Measurements from ENCODE around the gene BFSP1. TPM values are rescaled to one million over a fixed set of nuclear protein-coding genes. Genes with fewer than 3 reads are reported as not detected.

The BFSP1 gene
- total RNA-seq, 1 experiment from 2014 or later, result 3.9 TPM

- no TSS peak for BruUV-seq (replicated peaks)
- intact Hi-C loops (cut with micrococcal nuclease), result no loop called here
- Mint-ChIP-seq H3K4me1 (ENCODE audit: insufficient read depth, unreplicated experiment) (no peaks in the 10 kb centered on the region), H3K9me3 (ENCODE audit: unreplicated experiment) (peaks cover 7% of the 10 kb centered on the region), H3K27me3 (ENCODE audit: insufficient read depth, unreplicated experiment) (peaks cover 22% of the 10 kb centered on the region), H3K36me3 (ENCODE audit: insufficient read depth, unreplicated experiment) (no peaks in the 10 kb centered on the region), H3K27ac (ENCODE audit: low read depth, unreplicated experiment) (no peak overlapping the region), H3K4me3 (ENCODE audit: unreplicated experiment) (no peak overlapping the region)
- no peak for DNase-seq (ENCODE audit: unreplicated experiment)
- TF ChIP-seq CTCF (IDR thresholded peaks at IDR 0.05; ENCODE audit: unreplicated experiment), result no peak
- ChIA-PET CTCF (interaction anchor here (0.6 to 4.7 kb wide), 3 partner anchors 14 to 1197 kb away, joined by 3 to 37 read pairs (median 3); no protein-coding TSS in a partner anchor), POLR2A (interaction anchor here (1.4 kb wide), 1 partner anchor 10 kb away, joined by 3 read pairs; no protein-coding TSS in a partner anchor)
Observed at GRCh38 chr20:17490501-17490900, 40.7 kb downstream of the BFSP1 start.

- CTCF ChIA-PET, result interaction anchor here (0.6 kb wide), 3 partner anchors 31 to 786 kb away, joined by 3 to 4 read pairs (median 3); no protein-coding TSS in a partner anchor
- DNase-seq (ENCODE audit: unreplicated experiment), result no peak
- POLR2A ChIA-PET, result no interaction called here
- TF ChIP-seq CTCF (IDR thresholded peaks at IDR 0.05; ENCODE audit: unreplicated experiment), result no peak
- Mint-ChIP-seq H3K4me1 (ENCODE audit: insufficient read depth, unreplicated experiment) (no peaks in the 10 kb centered on the region), H3K27me3 (ENCODE audit: insufficient read depth, unreplicated experiment) (peaks cover 22% of the 10 kb centered on the region), H3K9me3 (ENCODE audit: unreplicated experiment) (peaks cover 7% of the 10 kb centered on the region), H3K27ac (ENCODE audit: low read depth, unreplicated experiment) (no peak overlapping the region), H3K4me3 (ENCODE audit: unreplicated experiment) (no peak overlapping the region), H3K36me3 (ENCODE audit: insufficient read depth, unreplicated experiment) (no peaks in the 10 kb centered on the region)
- intact Hi-C loops (cut with micrococcal nuclease), result no loop called here
- no TSS peak for BruUV-seq (replicated peaks)
Observed at GRCh38 chr20:17488916-17489600, 42.1 kb downstream of the BFSP1 start.

GRCh38 chr20:17485017-17485416 lies 46.2 kb downstream of the BFSP1 start:
- no peak for DNase-seq (ENCODE audit: unreplicated experiment)
- BruUV-seq (replicated peaks), result no TSS peak
- no peaks in the 10 kb centered on the region for H3K9me3 Mint-ChIP-seq (ENCODE audit: unreplicated experiment)
- ChIA-PET CTCF (no interaction called here), POLR2A (interaction anchor here (0.6 kb wide), 1 partner anchor 809 kb away, joined by 3 read pairs; no protein-coding TSS in a partner anchor)
- H3K4me1 Mint-ChIP-seq (ENCODE audit: insufficient read depth, unreplicated experiment), result no peaks in the 10 kb centered on the region
- TF ChIP-seq CTCF (IDR thresholded peaks at IDR 0.05; ENCODE audit: unreplicated experiment), result no peak
- no peaks in the 10 kb centered on the region for H3K36me3 Mint-ChIP-seq (ENCODE audit: insufficient read depth, unreplicated experiment)
- peaks cover 36% of the 10 kb centered on the region for H3K27me3 Mint-ChIP-seq (ENCODE audit: insufficient read depth, unreplicated experiment)
- intact Hi-C loops (cut with micrococcal nuclease), result no loop called here
- H3K4me3 Mint-ChIP-seq (ENCODE audit: unreplicated experiment), result no peak overlapping the region
- no peak overlapping the region for H3K27ac Mint-ChIP-seq (ENCODE audit: low read depth, unreplicated experiment)

- DNase-seq (ENCODE audit: unreplicated experiment), result no peak
- no TSS peak for BruUV-seq (replicated peaks)
- H3K4me3 Mint-ChIP-seq (ENCODE audit: unreplicated experiment), result no peak overlapping the region
- peaks cover 35% of the 10 kb centered on the region for H3K27me3 Mint-ChIP-seq (ENCODE audit: insufficient read depth, unreplicated experiment)
- POLR2A ChIA-PET, result interaction anchor here (0.6 to 0.7 kb wide), 3 partner anchors 12 to 687 kb away, joined by 3 to 5 read pairs (median 3); no protein-coding TSS in a partner anchor
- CTCF ChIA-PET, result interaction anchor here (0.6 to 1.1 kb wide), 7 partner anchors 16 to 1027 kb away, joined by 3 to 4 read pairs (median 3); no protein-coding TSS in a partner anchor
- no peaks in the 10 kb centered on the region for H3K9me3 Mint-ChIP-seq (ENCODE audit: unreplicated experiment)
- TF ChIP-seq CTCF (IDR thresholded peaks at IDR 0.05; ENCODE audit: unreplicated experiment), result no peak
- no peaks in the 10 kb centered on the region for H3K4me1 Mint-ChIP-seq (ENCODE audit: insufficient read depth, unreplicated experiment)
- no peak overlapping the region for H3K27ac Mint-ChIP-seq (ENCODE audit: low read depth, unreplicated experiment)
- no peaks in the 10 kb centered on the region for H3K36me3 Mint-ChIP-seq (ENCODE audit: insufficient read depth, unreplicated experiment)
- intact Hi-C loops (cut with micrococcal nuclease), result no loop called here
Observed at GRCh38 chr20:17482536-17482935, 48.6 kb downstream of the BFSP1 start.

Measured in MCF 10A (cell line).